Measurements from ENCODE around the gene HDAC5. TPM values are rescaled to one million over a fixed set of nuclear protein-coding genes. Genes with fewer than 3 reads are reported as not detected.

Gene HDAC5
- polyA plus RNA-seq, 4 donors, result 44.5 to 56.7 (median 48.1) TPM

DNA sequence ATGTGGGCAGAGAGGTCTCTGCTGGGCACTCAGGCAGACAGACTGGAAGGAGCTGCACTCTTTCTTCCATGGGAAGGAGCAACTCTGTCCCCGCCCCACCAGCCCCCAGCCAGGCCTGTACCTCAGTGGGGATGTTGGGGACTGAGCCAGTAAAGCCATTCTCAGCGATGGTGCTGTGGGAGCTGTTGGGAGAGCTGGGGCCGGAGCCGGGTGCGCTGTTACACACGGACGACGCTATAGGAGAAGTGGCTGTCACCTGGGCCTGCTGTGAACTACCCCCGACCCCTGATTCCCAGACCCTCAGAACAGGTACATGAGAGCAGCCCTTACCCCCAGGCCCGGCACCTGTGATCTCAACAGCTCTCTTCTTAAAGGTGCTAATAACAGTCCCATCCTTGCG, 31.4 kb downstream of the HDAC5 start:
- no peak for DNase-seq (ENCODE audit: low read depth in 4 of 4, low spot score in 3 of 4)

DNA sequence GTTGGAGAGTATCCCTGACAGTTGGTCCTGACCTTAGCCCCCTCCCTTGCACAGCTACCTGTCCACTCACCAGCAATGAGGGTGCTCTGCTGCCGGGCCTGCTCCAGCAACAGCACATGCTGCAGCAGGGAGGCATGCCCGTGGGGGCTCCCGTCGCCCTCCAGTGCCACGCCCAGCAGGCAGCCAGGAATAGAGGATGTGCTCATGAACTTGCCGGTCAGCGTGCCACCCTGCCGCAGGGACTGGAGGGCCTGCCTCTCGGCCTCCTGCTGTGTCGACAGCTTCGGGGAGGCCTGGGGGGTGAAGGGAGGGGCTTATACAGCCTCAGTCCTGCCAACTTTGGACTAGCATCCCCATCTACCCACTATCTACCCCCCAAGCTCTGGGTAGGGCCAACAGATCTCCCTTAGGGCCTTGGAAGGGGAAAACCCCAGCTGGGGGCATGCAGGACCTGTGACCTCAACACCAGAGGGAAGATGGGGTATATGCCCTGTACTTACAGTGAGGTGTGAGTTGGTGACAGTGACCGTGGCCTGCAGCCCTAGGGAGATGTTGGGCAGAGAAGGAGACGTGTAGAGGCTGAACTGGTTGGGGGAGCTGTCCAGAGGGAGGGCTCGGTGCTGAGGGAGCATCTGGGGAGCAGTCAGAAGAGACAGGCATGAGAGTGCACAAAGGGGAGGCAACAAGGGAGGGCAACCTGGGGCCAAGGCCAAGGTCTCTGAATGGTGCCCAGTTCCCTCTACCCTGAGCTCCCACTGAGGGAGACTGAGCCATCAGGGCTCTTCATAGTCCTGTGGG, 32.0 kb downstream of the HDAC5 start:
- no peak for DNase-seq (ENCODE audit: low read depth in 4 of 4, low spot score in 3 of 4)

DNA sequence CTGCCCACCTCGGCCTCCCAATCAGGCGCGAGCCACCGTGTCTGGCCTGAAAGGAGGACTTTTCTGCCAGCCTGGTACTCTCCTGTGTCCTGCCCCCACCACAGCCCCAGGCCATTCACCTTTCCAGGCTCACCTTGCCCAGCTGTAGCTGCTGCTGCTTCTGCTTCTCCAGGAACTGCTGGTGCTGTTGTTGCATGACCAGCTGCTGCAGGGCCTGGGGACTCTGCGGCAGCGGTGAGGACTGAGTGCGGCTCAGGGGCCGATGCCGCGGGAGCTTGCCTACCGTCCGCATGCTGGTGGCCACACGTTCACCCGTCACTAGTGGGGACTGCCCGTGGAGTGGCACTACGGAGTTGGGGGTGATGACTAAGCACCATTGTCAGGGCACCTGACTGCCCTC, 35.2 kb downstream of the HDAC5 start:
- no peak for DNase-seq (ENCODE audit: low read depth in 4 of 4, low spot score in 3 of 4)

DNA sequence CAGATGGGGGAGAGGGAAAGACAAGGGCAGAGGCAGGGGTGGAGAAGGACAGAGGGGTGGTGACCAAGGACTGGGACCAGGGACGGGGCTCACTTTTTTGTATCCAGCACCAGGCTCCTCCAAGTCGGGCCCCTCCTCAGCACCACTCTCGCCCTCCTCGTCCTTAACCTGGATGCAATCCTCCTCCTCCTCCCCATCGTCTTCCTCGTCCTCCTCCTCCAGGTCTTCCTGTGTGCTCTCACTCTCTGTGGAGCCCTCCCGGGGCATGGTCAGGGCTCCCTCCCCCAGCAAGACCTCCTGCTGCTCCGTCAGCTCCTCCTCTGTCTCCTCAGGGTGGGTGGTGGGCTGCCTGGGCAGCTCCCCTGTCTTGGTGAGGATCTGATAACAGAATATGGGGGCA, 36.1 kb downstream of the HDAC5 start:
- DNase-seq (ENCODE audit: low read depth in 4 of 4, low spot score in 3 of 4), result no peak

DNA sequence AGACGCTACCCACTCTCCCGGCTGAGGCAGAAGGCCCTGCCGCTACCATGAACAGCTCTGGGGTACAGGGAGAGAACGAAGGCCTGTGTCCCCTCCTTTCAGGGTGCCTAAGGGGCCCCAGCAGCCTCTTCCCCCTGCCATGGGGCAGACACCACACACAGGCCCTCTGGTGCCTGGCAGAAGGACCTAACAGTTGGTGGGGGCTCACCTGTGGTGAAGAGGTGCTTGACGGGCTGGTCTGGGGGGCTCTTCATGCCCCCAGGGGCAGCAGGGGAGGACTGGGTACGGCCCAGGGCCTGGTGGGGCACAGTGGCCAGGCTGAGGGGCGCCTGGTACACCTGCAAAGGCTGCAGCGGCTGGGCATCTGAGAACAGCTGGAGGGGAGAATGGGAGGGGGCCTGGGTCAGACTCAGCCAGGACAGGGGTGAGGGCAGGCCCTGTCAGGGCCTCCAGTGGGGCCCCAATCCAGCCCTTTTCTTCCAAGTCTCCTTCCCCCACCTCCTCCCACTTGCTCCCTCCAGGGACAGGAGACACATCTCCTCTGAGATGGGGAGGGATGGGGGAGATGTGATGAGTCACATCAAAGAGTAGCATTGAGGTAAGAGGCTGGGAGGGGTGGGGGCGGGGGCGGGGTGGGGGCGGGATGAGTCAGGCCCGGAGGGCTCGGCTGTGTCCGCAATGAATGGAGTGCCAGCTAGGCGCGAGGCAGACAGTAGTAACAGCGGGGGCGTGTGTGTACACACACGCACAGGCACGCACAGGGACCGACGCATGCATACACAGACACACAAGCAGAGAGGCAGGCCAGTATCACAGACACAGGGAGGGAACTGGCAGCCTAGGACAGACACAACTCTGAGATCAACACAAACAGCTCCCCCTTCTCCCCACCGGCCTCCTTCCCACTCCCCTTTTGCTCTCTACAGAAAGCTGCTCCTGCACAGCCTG, 36.8 kb downstream of the HDAC5 start:
- DNase-seq (ENCODE audit: low read depth in 4 of 4, low spot score in 3 of 4), result no peak

DNA sequence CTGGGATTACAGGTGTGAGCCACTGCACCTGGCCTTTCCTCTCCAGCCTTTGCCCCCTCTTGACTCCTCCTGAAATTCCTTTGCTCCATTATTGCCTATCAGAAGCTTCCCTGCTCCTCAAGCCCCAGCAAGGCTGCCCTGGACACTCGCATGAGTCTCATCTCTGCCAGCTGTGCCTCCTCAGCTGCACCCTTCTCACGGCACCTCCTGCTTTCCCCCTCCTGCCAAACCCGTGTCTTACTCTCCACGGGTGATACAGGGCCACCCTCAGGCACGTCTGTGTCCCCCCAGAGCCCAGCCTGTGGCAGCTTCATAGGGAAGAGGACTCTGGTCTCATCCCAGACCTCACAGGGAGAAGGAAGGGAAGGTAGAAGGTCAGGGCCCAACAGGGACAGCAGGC, 37.5 kb downstream of the HDAC5 start:
- no peak for DNase-seq (ENCODE audit: low read depth in 4 of 4, low spot score in 3 of 4)

DNA sequence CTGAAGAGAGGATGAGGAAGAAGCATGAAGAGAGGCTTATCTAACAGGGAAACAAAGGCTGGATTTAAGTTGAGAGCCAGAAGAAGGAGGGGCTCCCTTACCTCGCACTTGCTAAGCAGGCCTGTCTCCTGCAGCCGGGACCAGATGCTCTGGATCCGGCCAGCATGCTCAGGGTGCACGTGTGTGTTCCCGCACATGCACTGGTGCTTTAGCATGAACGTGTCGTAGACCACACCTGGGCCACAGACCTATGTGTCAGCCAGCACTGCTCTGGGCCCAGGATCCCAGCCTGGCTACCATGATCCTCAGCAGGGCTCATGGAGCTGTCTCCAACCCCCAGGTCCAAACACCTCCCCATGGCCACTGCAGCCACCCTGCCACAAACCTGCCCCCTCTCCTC, 38.5 kb downstream of the HDAC5 start:
- DNase-seq (ENCODE audit: low read depth in 4 of 4, low spot score in 3 of 4), result no peak

DNA sequence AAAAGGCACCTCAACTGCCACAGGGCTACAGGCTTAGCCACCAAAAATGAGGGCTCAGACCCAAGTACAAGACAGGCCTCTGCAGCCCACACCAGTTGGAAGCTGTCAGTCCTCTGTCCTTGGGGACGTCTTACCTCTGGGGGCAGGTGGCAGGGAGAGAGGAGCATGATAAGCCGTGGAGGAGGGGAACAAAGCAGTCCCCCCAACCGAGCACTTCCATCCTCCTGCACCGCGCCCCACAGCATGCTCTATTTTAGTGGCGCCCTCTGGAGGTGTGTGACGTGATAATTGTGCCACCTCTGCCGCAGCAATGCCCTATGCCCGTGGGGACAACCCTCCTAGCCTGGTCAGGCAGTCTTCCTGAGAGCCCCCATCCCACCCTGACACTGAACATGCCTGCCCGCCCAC, 39.3 kb downstream of the HDAC5 start:
- DNase-seq (ENCODE audit: low read depth in 4 of 4, low spot score in 3 of 4), result no peak

DNA sequence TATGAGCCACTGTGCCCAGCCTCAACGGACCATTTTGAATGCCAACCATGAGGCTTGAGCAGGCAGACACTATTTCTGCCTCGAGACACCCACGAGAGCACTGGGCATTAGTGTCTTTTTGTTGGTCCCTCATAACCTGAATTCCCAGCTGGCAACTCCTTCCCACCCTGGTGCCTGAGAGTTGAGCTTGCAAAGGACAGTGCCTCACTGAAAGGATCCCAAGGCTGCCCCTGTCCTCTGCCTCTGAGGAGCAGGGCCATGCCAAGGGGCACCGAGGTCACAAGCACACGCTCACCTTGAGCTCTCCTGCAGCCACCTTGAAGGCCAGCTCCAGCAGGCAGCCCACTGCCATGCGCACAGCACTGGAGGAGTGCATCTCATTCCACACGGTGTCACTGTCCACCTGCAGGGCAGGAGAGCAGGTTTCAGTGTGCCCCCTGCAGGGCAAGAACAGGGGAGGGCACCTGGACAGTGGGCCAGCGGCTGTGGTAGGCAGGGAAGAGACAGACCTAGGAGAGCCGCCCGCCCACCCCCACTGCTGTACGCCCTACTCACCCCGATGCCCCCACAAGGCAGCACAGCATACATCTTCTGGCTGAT, 40.1 kb downstream of the HDAC5 start:
- DNase-seq (ENCODE audit: low read depth in 4 of 4, low spot score in 3 of 4), result no peak

DNA sequence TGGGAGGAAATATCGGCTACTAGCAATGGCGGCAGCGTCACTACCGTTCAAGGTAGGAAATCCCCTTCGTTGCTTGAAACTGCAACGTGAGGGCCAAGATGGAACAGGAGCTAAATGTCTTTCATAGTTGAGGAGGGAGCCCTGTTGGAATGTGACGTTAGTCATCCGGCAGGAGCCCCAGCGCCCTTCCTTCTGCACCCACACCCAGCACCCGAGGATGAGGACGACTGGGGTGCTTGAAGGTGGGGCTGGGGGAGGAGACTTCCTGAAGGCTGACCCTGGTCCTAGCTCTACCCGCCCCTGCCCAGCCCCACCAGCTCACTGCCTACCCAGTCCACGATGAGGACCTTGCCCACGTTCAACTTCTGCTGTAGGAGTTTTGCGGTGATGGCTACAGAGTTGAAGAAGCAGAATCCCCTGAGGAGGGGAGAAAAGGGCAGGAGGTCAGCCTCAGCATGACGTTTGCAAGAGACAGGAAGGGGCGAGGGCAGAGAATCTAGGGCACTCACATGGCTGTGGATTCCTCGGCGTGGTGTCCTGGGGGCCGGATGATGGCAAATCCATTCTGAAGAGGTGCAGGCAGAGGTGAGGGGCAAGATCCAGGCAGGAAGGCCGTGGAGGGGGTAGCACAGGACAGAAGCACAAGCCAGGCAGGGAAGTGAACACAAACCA, 41.0 kb downstream of the HDAC5 start:
- DNase-seq (ENCODE audit: low read depth in 4 of 4, low spot score in 3 of 4), result no peak

DNA sequence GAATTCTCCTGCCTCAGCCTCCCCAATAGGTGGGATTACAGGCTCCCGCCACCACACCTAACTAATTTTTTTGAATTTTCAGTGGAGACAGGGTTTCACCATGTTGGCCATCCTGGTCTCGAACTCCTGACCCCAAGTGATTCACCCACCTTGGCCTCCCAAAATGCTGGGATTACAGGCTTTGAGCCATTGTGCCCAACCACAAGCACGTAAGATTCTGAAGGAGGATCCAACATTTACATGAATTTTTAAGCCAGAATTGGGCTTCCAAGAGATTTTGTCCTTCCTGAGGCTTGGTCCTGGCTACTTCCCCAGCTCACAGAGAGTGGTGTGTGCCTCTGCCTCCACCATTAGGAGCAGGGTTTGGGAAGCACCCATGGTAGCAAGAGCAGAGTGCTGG, 41.8 kb downstream of the HDAC5 start:
- no peak for DNase-seq (ENCODE audit: low read depth in 4 of 4, low spot score in 3 of 4)

DNA sequence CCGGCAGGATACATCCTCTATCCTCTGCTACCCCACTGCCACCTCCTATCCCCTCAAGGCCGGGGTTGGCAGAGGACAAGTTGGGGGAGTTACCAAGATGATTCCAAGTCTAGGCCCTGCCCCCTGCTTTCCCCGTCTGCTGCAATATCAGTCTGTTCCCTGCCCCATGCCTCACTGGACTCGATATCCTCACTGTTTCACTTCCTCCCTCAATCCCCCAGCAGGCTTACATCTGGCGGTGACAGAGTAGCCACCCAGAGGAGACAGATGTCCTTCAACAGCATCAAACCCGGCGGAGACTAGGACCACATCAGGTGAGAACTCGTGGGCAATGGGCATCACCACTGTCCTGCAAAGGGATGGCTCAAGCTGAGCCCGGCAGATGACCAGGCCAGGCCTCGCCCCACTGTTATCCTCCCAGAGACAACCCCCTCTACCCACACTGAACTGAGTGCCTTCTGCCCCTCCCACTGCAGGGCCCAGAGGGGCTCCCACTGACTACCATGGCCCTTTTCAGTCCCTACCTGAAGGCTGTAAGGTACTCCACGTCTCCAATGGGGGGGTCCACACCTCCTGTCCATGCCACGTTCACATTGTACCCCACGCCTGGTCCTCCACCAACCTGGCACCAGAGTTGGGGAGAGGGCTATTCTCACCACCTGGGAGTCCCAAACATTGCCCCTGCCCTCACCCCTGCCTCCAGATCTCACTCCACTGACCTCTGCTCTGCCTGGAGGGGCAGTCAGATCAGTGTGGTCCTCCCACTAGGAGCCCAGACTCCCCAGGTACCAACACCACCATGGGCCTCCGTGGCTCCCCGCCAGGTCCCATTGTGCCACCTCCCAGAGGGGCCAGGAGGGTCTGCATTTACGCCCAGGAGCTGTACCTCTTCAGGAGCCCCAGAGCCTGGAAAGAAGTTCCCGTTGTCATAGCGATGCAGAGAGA, 43.3 kb downstream of the HDAC5 start:
- DNase-seq (ENCODE audit: low read depth in 4 of 4, low spot score in 3 of 4), result no peak

DNA sequence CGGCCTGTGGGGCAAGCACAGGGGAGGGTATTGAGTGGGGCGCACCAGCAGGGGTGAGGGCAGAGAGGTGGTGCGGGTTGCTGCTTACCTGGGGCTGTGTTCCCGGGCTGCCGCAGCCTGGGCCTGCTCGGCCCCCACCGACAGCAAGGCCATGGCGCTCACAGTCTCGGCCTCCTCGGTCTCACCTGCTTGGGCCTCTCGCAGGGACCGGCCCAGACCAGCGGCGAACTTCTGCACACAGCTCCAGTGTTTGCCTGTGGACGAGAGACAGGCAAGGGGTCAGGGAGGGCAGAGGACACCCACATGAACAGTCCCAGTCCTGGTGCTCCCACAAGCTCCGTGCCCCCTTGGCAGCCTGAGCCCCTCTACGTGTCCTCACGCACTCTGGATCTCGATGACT, 45.0 kb downstream of the HDAC5 start:
- DNase-seq (ENCODE audit: low read depth in 4 of 4, low spot score in 3 of 4), result no peak

DNA sequence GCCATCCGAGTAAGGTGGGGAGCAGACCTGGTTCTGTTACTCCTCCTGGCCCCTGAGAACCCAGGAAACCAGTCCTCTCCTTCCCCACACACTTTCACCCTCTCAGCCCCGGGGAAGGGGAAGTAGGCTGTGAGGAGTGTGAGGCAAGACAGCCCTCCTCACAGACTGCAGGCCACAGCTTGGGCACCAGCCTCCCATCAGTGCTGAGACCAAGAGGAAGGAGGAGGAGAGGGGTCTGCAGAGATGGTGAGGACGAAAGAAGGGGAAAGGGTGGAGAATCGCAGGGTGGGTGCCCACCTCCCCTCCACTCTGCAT, 45.9 kb downstream of the HDAC5 start:
- DNase-seq (ENCODE audit: low read depth in 4 of 4, low spot score in 3 of 4), result no peak

DNA sequence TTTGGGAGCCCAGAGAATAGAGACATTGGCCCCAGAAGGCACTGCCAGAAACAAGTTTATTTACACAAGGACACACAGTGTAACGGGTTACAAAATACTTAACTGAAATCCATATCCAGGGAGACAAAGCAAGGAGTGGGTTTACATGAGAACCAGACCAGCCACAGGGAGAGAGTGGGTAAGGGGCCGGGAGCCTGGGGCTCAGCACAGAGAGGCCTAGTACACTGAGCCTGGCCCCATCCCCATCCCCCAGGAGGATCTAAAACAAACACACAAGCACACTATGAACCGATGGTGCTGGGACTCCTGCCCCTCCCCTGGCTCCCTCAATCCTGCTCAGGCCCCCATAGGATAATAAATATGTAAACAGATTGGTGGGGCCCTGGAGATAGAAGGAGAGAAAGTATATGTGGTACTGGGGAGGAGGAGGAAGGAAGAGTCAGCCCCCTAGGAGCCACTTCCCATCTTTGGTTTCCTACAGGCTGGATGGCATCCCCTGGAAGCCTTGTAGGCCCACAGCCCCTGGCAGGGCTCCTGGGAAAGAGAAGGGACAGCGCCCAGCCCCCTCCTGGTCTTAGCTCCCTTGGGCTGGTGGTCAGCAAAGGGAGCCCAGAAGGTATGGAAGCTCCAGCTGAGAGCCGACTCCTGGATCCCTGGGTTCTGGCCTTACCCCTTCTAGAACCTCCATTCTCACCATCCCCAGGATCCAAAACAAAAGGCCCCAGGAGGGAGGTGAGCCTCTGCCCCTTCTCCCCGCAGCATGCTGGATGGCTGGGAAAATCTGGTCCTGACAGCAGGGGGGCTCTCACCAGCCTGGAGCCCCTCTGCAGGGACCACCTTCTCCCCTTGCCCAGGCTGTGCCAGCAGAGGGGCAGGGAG, 46.5 kb downstream of the HDAC5 start:
- DNase-seq (ENCODE audit: low read depth in 4 of 4, low spot score in 3 of 4), result no peak

DNA sequence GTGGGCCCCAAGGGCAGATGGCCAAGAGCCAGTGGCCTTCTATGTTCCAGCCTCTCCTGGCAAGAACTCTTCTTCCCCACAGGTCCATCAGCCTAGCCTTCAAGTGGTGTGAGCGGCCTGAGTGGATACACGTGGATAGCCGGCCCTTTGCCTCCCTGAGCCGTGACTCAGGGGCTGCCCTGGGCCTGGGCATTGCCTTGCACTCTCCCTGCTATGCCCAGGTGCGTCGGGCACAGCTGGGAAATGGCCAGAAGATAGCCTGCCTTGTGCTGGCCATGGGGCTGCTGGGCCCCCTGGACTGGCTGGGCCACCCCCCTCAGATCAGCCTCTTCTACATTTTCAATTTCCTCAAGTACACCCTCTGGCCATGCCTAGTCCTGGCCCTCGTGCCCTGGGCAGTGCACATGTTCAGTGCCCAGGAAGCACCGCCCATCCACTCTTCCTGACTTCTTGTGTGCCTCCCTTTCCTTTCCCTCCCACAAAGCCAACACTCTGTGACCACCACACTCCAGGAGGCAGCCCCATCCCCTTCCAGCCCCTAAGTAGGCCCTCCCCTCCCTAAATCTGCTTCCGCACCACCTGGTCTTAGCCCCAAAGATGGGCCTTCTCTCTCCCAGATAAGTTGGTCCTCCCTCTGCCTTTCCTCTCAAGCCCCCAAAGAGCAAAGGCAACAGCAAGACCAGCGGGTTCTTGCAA, 47.7 kb downstream of the HDAC5 start:
- no peak for DNase-seq (ENCODE audit: low read depth in 4 of 4, low spot score in 3 of 4)

DNA sequence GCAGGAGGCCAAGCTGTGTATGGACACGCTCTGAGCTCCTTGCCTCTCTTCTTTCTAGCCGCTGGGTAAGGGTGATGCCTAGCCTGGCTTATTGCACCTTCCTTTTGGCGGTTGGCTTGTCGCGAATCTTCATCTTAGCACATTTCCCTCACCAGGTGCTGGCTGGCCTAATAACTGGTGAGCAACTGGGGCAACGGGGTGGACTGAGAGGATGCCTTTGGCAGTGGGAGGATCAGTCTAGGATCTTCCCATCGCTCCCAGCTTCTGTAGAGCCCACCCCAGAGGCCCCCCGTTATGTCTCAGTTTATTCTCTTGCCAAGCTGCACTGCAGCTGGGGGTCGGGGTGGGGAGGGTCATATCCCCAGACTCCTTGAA, 48.5 kb downstream of the HDAC5 start:
- DNase-seq (ENCODE audit: low read depth in 4 of 4, low spot score in 3 of 4), result no peak

DNA sequence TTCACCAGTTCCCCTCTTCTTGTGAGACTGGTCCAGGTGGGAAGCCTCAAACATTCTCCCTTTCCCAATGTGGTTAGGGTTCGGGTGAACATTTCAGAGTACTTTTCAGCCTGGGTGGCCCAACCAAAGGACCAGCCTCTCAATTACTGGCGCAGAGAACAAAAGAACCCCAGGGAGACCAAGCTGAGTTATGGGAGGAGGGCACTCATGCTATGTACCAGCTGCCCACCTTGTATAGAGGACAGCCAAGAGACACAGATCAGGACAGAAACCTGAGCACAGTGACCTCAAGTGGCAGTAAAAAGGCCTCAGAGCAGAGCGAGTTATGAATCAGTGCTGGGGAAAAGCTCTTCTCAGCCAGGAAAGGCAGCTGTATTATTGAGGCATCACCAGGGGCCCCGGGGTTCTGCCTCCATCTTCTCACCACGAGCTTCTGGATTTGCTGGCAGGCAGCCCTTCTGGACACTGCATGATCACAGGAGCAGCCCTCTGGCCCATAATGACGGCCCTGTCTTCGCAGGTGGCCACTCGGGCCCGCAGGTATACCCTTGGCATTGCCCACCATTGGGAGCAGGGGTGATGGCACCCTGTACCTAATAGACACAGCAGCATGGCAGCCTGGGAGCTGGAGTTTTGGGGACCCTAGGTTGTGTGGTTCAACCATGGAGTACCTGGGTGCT, 49.1 kb downstream of the HDAC5 start:
- no peak for DNase-seq (ENCODE audit: low read depth in 4 of 4, low spot score in 3 of 4)
